Neural cell (in vitro differentiated cells): Measurements from ENCODE around the gene SERTAD2. TPM values are rescaled to one million over a fixed set of nuclear protein-coding genes. Genes with fewer than 3 reads are reported as not detected.

Experiments used
- H2AFZ ChIP-seq: fragments of 200-600, 300-800 bp; sonication (generic), shearing (Covaris generic); 2 replicates; pipeline ENCODE4 v1.6.0; 2014; ENCODE audit warnings: low read depth, mild to moderate bottlenecking, antibody characterized with exemption, low read length, moderate library complexity
- H3F3A ChIP-seq: fragments of 200-600 bp; shearing (Covaris generic); 2 replicates; pipeline ENCODE4 v1.6.1; 2016; ENCODE audit warnings: mild to moderate bottlenecking, moderate library complexity, mixed read lengths, antibody characterized with exemption, low read length; ENCODE audit not compliant: insufficient read depth, poor library complexity, severe bottlenecking
- H3K27ac ChIP-seq: fragments of 200-600, 300-800 bp; sonication (generic), shearing (Covaris generic); 2 replicates; pipeline ENCODE4 v1.5.1; 2014; ENCODE audit warnings: mild to moderate bottlenecking, low read length, moderate library complexity
- H3K27me3 ChIP-seq: fragments of 300-800, 200-600 bp; sonication (generic), shearing (Covaris generic); 2 replicates; pipeline ENCODE4 v1.6.0; 2014; ENCODE audit warnings: mild to moderate bottlenecking, low read depth, low read length, moderate library complexity; ENCODE audit not compliant: insufficient read depth
- H3K36me3 ChIP-seq: fragments of 300-800, 200-600 bp; sonication (generic), shearing (Covaris generic); 2 replicates; pipeline ENCODE4 v1.5.1; 2014; ENCODE audit warnings: mild to moderate bottlenecking, antibody characterized with exemption, low read length, moderate library complexity; ENCODE audit not compliant: insufficient read depth
- H3K4me2 ChIP-seq: fragments of 300-800, 200-600 bp; sonication (generic), shearing (Covaris generic); 2 replicates; pipeline ENCODE4 v1.6.0; 2014; ENCODE audit warnings: mild to moderate bottlenecking, low read length
- H3K4me3 ChIP-seq: fragments of 300-800, 200-600 bp; sonication (generic), shearing (Covaris generic); 2 replicates; pipeline ENCODE4 v1.5.1; 2014; ENCODE audit warnings: mild to moderate bottlenecking, low read length, moderate library complexity
- H3K79me2 ChIP-seq: fragments of 200-600 bp; shearing (Covaris generic); replicated peaks from 2 replicates; pipeline ENCODE4 v1.6.0; 2014; ENCODE audit warnings: mild to moderate bottlenecking, low read length, moderate library complexity; ENCODE audit not compliant: insufficient read depth
- H3K9ac ChIP-seq: fragments of 300-800, 200-600 bp; sonication (generic), shearing (Covaris generic); 2 replicates; pipeline ENCODE4 v1.6.1; 2016; ENCODE audit warnings: mild to moderate bottlenecking, low read length, mixed read lengths
- H3K9me2 ChIP-seq: fragments of 200-600 bp; shearing (Covaris generic); 2 replicates; pipeline ENCODE4 v1.6.1; 2016; ENCODE audit warnings: mild to moderate bottlenecking, low read length, mixed read lengths; ENCODE audit not compliant: insufficient read depth
- H3K9me3 ChIP-seq: fragments of 200-600, 300-800 bp; sonication (generic), shearing (Covaris generic); 2 replicates; pipeline ENCODE4 v1.6.1; 2016; ENCODE audit warnings: mild to moderate bottlenecking, mixed run types, low read length, moderate library complexity, mixed read lengths
- H4K20me1 ChIP-seq: fragments of 200-600 bp; shearing (Covaris generic); 2 replicates; pipeline ENCODE4 v1.6.1; 2016; ENCODE audit warnings: mild to moderate bottlenecking, mixed run types; ENCODE audit not compliant: insufficient read depth
- CTCF ChIP-seq: fragments of 450-650 bp; IDR thresholded peaks from 2 replicates; pipeline ENCODE4 v1.5.1; 2014; ENCODE audit warnings: antibody characterized with exemption, mild to moderate bottlenecking, moderate library complexity; ENCODE audit not compliant: poor library complexity, severe bottlenecking
- EP300 ChIP-seq: fragments of 450-650 bp; conservative IDR thresholded peaks from 2 replicates; pipeline ENCODE4 v1.6.1; 2014; ENCODE audit warnings: antibody characterized with exemption, mild to moderate bottlenecking, moderate library complexity; ENCODE audit not compliant: poor library complexity, severe bottlenecking
- EZH2 ChIP-seq: fragments of 200-600, 300-800 bp; shearing (Covaris generic), sonication (generic); IDR thresholded peaks from 2 replicates; pipeline ENCODE4 v1.6.1; 2014; ENCODE audit warnings: antibody characterized with exemption, low read length, borderline replicate concordance, mild to moderate bottlenecking; ENCODE audit not compliant: insufficient read depth, poor library complexity, severe bottlenecking
- MXI1 ChIP-seq: fragments of 450-650 bp; conservative IDR thresholded peaks from 2 replicates; pipeline ENCODE4 v1.6.1; 2014; ENCODE audit warnings: antibody characterized with exemption, mild to moderate bottlenecking; ENCODE audit not compliant: poor library complexity, severe bottlenecking
- POLR2AphosphoS5 ChIP-seq: IDR thresholded peaks from 2 replicates; pipeline ENCODE4 v1.6.1; 2012
- RAD21 ChIP-seq: fragments of 450-650 bp; conservative IDR thresholded peaks from 2 replicates; pipeline ENCODE4 v1.6.1; 2014; ENCODE audit warnings: antibody characterized with exemption, mild to moderate bottlenecking, moderate library complexity
- REST ChIP-seq: IDR thresholded peaks from 2 replicates; pipeline ENCODE4 v1.6.1; 2012; ENCODE audit warnings: borderline replicate concordance
- SMC3 ChIP-seq: fragments of 450-650 bp; conservative IDR thresholded peaks from 2 replicates; pipeline ENCODE4 v1.6.1; 2014; ENCODE audit warnings: antibody characterized with exemption, mild to moderate bottlenecking, moderate library complexity; ENCODE audit not compliant: poor library complexity
- TAF1 ChIP-seq: IDR thresholded peaks from 2 replicates; pipeline ENCODE4 v1.6.1; 2012; ENCODE audit warnings: low read depth
- polyA plus RNA-seq: library from polyadenylated mRNA; depleted of rRNA; stranded (reverse); fragments of >200 nt; gene quantifications from 2 replicates; pipeline ENCODE4 v1.2.3, GENCODE V29; 2014

SERTAD2 gene
- polyA plus RNA-seq, 1 donor from 2014 or later = 4.7 TPM

DNA sequence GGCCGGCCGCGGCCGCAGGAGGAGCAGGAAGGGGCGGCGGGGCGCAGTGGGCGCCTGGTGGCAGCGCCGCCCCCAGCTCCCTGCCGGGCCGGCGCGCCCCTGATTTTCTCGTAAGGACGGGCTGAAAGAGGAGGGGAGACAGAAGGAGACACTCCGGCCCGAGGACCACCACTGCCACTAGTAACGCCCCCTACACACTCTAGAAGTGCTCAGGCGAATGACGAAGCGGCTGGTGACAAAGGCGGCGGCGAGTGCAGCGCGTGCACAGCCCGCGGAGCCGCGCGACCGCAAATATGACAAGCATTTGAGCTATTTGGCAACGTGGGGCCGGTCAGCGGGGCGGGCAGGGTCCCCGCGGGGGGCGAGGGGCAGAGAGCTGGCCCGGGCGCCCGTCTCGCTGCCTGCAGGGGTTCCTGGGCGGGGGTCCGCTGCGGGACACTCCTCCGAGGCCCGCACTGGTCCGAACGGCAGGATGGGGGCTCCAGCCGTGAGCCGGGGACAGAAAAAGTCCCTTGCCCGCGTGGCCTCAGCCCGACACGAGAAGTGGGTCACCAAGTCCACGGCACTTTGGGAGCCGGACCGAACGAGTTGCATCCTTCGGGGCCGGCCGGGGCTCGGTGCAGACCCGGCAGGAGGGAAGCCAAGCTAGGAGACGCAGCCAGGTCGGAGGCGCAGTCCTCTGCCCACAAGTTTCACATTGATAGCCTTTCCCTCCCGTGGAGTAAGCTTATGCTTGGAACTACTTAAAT lies 524 bp upstream of the SERTAD2 start:
- no peaks in the 10 kb centered on the region for H3K9me3 ChIP-seq
- H3K27me3 ChIP-seq = no peaks in the 10 kb centered on the region
- peak overlapping the region; percentile 78 for H2AFZ ChIP-seq
- peaks cover 3% of the 10 kb centered on the region for H3F3A ChIP-seq
- peak overlapping the region; percentile 64 for H3K4me2 ChIP-seq
- TF ChIP-seq EP300 (peak; percentile 13), POLR2AphosphoS5 (peak; percentile 75), MXI1 (no peak), SMC3 (no peak), RAD21 (no peak), CTCF (no peak), EZH2 (no peak), REST (peak; percentile 68), TAF1 (peak; percentile 69)
- peak overlapping the region; percentile 91 for H3K4me3 ChIP-seq
- no peaks in the 10 kb centered on the region for H4K20me1 ChIP-seq
- no peaks in the 10 kb centered on the region for H3K9me2 ChIP-seq
- H3K9ac ChIP-seq = peak overlapping the region; percentile 86
- H3K79me2 ChIP-seq = peaks cover 37% of the 10 kb centered on the region
- H3K27ac ChIP-seq = peak overlapping the region; percentile 81
- H3K36me3 ChIP-seq = no peaks in the 10 kb centered on the region

DNA sequence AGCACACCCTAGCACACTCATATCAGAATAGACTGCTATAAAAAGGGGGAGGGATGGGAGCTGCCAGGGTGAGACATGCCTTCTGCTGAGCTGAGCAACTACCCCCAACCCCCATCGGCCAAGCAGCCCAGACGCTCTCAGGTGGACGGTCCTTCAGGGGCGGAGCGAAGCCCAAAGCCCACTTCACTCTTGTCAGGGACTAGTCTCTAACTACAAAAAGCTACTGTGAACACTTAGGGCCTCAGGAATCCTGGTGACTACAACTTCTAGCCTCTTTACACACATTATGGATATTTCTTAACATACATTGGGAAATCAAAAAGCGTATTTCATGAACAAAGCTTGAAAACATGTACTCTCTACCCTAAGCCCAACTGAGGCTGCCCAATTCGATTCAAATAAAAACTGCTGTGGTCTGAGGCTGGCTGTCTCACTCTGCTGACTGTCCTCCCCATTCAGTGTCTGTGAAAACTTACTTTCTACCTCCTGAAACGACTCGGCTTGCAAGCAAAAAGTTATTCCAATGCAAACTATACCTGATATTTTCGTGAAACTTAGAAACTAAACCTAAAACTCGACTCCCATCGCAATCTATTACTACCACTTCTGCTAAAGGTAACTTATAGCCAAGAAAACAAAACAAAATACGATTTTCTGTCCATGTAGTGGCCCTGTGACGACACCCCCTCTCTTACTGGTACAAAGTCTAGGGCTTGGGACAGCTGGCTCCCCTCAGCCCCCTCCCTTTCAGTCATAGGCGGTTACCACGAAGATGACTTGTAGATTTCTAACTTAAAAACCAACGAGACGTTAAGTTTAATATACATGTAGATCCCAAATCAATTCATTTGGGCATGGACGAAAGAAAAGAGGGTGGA lies 1.2 kb downstream of the SERTAD2 start:
- peak overlapping the region; percentile 84 for H3K27ac ChIP-seq
- peaks cover 3% of the 10 kb centered on the region for H3F3A ChIP-seq
- peak overlapping the region; percentile 89 for H3K4me3 ChIP-seq
- no peak overlapping the region for H2AFZ ChIP-seq
- peaks cover 54% of the 10 kb centered on the region for H3K79me2 ChIP-seq
- H3K36me3 ChIP-seq = no peaks in the 10 kb centered on the region
- H3K4me2 ChIP-seq = peak overlapping the region; percentile 94
- H3K9me3 ChIP-seq = no peaks in the 10 kb centered on the region
- H3K27me3 ChIP-seq = no peaks in the 10 kb centered on the region
- TF ChIP-seq TAF1 (no peak), EZH2 (no peak), REST (no peak), RAD21 (no peak), POLR2AphosphoS5 (no peak), EP300 (no peak), CTCF (no peak), SMC3 (no peak), MXI1 (no peak)
- H3K9ac ChIP-seq = peak overlapping the region; percentile 89
- H4K20me1 ChIP-seq = no peaks in the 10 kb centered on the region
- H3K9me2 ChIP-seq = no peaks in the 10 kb centered on the region
